Uterus (tissue), 2 donors: ENCODE results near the gene APP.

ENCODE experiments used
- POLR2A ChIP-seq, 2 donors: fragments of 450-650 bp; IDR thresholded peaks; one replicate each; pipeline ENCODE4 v1.6.1; 2016; ENCODE audit warnings: antibody characterized with exemption in 2 of 2, mild to moderate bottlenecking in 1 of 2, moderate library complexity in 1 of 2
- TF ChIP-seq, protein P1 (sequence below), 4 experiments: fragments of 200-600 bp in 2 of 4; fragments of 450-650 bp in 2 of 4; sonication (generic) in 2 of 4; IDR thresholded peaks; one replicate each; pipeline ENCODE4 v1.5.1; 2016 to 2019; ENCODE audit warnings: antibody characterized with exemption in 4 of 4, mild to moderate bottlenecking in 2 of 4, moderate library complexity in 1 of 4

DNA sequence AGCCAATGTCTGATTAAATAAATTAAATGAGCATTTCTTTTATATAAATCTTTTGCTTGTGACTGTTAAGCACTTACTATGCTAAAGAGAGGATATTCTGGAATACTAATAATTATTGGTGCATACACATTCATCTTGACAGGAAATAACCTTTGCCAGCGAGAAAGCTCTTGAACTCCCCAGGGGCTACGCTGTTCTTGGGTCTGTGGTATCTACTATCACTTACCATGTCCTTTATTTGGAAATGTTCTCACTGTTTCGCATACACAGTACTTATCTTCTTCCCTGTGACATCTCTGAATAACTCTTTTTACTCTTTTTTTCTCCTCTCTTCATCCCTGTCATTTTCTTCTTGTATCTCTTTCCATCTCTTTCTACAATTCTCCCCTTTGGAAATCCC lies 257.1 kb downstream of the APP start:
- TF ChIP-seq, protein P1, sequence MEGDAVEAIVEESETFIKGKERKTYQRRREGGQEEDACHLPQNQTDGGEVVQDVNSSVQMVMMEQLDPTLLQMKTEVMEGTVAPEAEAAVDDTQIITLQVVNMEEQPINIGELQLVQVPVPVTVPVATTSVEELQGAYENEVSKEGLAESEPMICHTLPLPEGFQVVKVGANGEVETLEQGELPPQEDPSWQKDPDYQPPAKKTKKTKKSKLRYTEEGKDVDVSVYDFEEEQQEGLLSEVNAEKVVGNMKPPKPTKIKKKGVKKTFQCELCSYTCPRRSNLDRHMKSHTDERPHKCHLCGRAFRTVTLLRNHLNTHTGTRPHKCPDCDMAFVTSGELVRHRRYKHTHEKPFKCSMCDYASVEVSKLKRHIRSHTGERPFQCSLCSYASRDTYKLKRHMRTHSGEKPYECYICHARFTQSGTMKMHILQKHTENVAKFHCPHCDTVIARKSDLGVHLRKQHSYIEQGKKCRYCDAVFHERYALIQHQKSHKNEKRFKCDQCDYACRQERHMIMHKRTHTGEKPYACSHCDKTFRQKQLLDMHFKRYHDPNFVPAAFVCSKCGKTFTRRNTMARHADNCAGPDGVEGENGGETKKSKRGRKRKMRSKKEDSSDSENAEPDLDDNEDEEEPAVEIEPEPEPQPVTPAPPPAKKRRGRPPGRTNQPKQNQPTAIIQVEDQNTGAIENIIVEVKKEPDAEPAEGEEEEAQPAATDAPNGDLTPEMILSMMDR (IDR thresholded peaks at IDR 0.05), result no peak
- no peak for TF ChIP-seq POLR2A (IDR thresholded peaks at IDR 0.05)
